ENCODE results near the gene CCDC197. TPM values are rescaled to one million over a fixed set of nuclear protein-coding genes. Genes with fewer than 3 reads are reported as not detected.

The CCDC197 gene
- total and polyA plus RNA-seq, 7 donors: not detected

GRCh38 chr14:93993382-93993781, 3.7 kb upstream of the CCDC197 start:
- Histone ChIP-seq H3K4me1 (peaks cover 0 to 35% (median 25%) of the 10 kb centered on the region in 4 donors), H3K9me3 (no peaks in the 10 kb centered on the region), H3K36me3 (no peaks in the 10 kb centered on the region), H3K4me3 (no peak overlapping the region), H3K27ac (peak overlapping the region; percentile 75 to 84 (median 78)), H3K27me3 (no peaks in the 10 kb centered on the region)
- intact Hi-C loops (cut with DNase I): no loop called here
- TF ChIP-seq, protein P1, sequence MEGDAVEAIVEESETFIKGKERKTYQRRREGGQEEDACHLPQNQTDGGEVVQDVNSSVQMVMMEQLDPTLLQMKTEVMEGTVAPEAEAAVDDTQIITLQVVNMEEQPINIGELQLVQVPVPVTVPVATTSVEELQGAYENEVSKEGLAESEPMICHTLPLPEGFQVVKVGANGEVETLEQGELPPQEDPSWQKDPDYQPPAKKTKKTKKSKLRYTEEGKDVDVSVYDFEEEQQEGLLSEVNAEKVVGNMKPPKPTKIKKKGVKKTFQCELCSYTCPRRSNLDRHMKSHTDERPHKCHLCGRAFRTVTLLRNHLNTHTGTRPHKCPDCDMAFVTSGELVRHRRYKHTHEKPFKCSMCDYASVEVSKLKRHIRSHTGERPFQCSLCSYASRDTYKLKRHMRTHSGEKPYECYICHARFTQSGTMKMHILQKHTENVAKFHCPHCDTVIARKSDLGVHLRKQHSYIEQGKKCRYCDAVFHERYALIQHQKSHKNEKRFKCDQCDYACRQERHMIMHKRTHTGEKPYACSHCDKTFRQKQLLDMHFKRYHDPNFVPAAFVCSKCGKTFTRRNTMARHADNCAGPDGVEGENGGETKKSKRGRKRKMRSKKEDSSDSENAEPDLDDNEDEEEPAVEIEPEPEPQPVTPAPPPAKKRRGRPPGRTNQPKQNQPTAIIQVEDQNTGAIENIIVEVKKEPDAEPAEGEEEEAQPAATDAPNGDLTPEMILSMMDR (IDR thresholded peaks at IDR 0.05): no peak
- TF ChIP-seq EP300 (IDR thresholded peaks at IDR 0.05): no peak
- TF ChIP-seq POLR2AphosphoS5 (IDR thresholded peaks at IDR 0.05): no peak
- no peak for TF ChIP-seq POLR2A (IDR thresholded peaks at IDR 0.05)
- DNase-seq: no peak
- WGBS, 2 donors: 65 to 85% methylated on average over 6 of the region's 6 CpGs

GRCh38 chr14:93994919-93995682, 2.0 kb upstream of the CCDC197 start:
- H3K27ac ChIP-seq: peak overlapping the region; percentile 75 to 84 (median 78)
- no peaks in the 10 kb centered on the region for H3K27me3 ChIP-seq
- intact Hi-C loops (cut with DNase I): loop anchor here (5.0 kb wide), 1 partner anchor 233 kb away; no protein-coding TSS in a partner anchor
- no peak overlapping the region for H3K4me3 ChIP-seq
- no peaks in the 10 kb centered on the region for H3K36me3 ChIP-seq
- TF ChIP-seq, protein P1 (IDR thresholded peaks at IDR 0.05): no peak
- TF ChIP-seq POLR2AphosphoS5 (IDR thresholded peaks at IDR 0.05) (peak; percentile 73 to 85 (median 80)), EP300 (IDR thresholded peaks at IDR 0.05) (peak in 2 of 4 donors; percentile 77 to 88), POLR2A (IDR thresholded peaks at IDR 0.05) (no peak)
- peaks cover 0 to 35% (median 25%) of the 10 kb centered on the region in 4 donors for H3K4me1 ChIP-seq
- peak; percentile 92 for DNase-seq
- 60 to 70% methylated on average over 13 of the region's 13 CpGs for WGBS, 2 donors
- H3K9me3 ChIP-seq: no peaks in the 10 kb centered on the region

DNA sequence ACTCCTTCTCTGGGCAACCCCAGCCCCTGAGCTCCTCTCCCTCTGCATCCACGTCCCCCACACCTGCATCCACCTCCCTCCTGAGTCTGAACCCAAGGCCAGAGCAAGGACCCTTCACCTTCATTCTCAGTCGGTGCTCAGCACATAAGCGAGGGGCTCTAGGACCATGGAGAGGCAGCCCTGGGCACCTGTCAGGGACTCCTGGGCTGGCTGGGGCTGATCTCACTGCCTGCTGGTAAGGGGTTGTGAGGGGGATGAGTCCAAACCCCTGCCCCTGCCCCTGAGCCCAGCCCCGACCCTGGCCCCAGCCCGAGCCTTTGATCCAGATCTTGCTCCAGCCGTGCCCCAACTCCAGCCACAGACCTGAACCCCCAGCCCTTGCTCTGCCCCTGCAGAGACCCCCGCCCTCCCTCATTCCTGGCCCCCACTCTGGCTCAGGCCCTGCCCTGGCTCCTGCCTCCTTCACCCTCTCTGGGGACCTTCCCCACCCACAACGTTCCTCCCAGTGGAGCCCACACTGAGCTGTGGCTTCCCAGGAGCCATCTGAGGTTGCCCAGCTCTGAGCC, 888 bp upstream of the CCDC197 start:
- intact Hi-C loops (cut with DNase I): loop anchor here (5.0 kb wide), 1 partner anchor 234 kb away; no protein-coding TSS in a partner anchor
- no peak overlapping the region for H3K4me3 ChIP-seq
- no peaks in the 10 kb centered on the region for H3K27me3 ChIP-seq
- TF ChIP-seq POLR2AphosphoS5 (IDR thresholded peaks at IDR 0.05): no peak
- no peak for TF ChIP-seq POLR2A (IDR thresholded peaks at IDR 0.05)
- TF ChIP-seq, protein P1 (IDR thresholded peaks at IDR 0.05): no peak
- no peak for TF ChIP-seq EP300 (IDR thresholded peaks at IDR 0.05)
- no peak for DNase-seq
- WGBS, 2 donors: 61 to 65% methylated on average over 8 of the region's 8 CpGs
- H3K9me3 ChIP-seq: no peaks in the 10 kb centered on the region
- H3K4me1 ChIP-seq: peaks cover 0 to 39% (median 28%) of the 10 kb centered on the region in 4 donors
- H3K27ac ChIP-seq: peak overlapping the region; percentile 75 to 84 (median 78)
- no peaks in the 10 kb centered on the region for H3K36me3 ChIP-seq

GRCh38 chr14:93997916-93998870, 1.1 kb downstream of the CCDC197 start:
- Histone ChIP-seq H3K9me3 (no peaks in the 10 kb centered on the region), H3K27me3 (no peaks in the 10 kb centered on the region), H3K36me3 (no peaks in the 10 kb centered on the region), H3K4me1 (peaks cover 0 to 43% (median 34%) of the 10 kb centered on the region in 4 donors), H3K4me3 (no peak overlapping the region), H3K27ac (no peak overlapping the region)
- DNase-seq: no peak
- no peak for TF ChIP-seq POLR2AphosphoS5 (IDR thresholded peaks at IDR 0.05)
- no peak for TF ChIP-seq POLR2A (IDR thresholded peaks at IDR 0.05)
- TF ChIP-seq, protein P1 (IDR thresholded peaks at IDR 0.05): no peak
- intact Hi-C loops (cut with DNase I): loop anchor here (5.0 kb wide), 1 partner anchor 236 kb away; no protein-coding TSS in a partner anchor
- WGBS, 2 donors: 68 to 83% methylated on average over 17 of the region's 17 CpGs

Measured in sigmoid colon (tissue), 7 donors.